ENCODE results near the gene MAPK8. TPM values are rescaled to one million over a fixed set of nuclear protein-coding genes. Genes with fewer than 3 reads are reported as not detected.
"Not testable (repeated sequence)": the region's sequence is repeated elsewhere in the genome, so short reads cannot be mapped to it uniquely, and the experiment has no call there.

MAPK8 gene
- 47.2 and 101 TPM in 2 replicates for total RNA-seq (2014; rRNA removed; shearing (Covaris generic); ENCODE audit: low replicate concordance)

- Histone ChIP-seq H3K4me3 (peak within 1 kb of the TSS; percentile 85), H3K36me3 (no peaks in the 10 kb centered on the region; the same call in 1 of the 2 replicates), H3K27me3 (no peaks in the 10 kb centered on the region), H3K9me3 (no peaks in the 10 kb centered on the region)
- DNase-seq = peak; percentile 88
Measured at GRCh38 chr10:48306265-48306869, at the start of gene MAPK8. Gene MAPK8 (plus strand): TSS chr10:48306677. CDS start chr10:48401661, 94,984 bp downstream.

- Histone ChIP-seq H3K9me3 (no peaks in the 10 kb centered on the region), H3K36me3 (no peaks in the 10 kb centered on the region), H3K27me3 (peaks cover 3% of the 10 kb centered on the region; the same call in 1 of the 2 replicates), H3K4me3 (no peak overlapping the region)
- DNase-seq = no peak
Measured at GRCh38 chr10:48257407-48257961, 49.0 kb upstream of the MAPK8 start.

- DNase-seq = no peak
- H3K36me3 ChIP-seq = no peaks in the 10 kb centered on the region
- no peaks in the 10 kb centered on the region for H3K9me3 ChIP-seq
- no peak overlapping the region for H3K4me3 ChIP-seq
- peaks cover 6% of the 10 kb centered on the region; the same call in 1 of the 2 replicates for H3K27me3 ChIP-seq
Measured at GRCh38 chr10:48258105-48258504, 48.4 kb upstream of the MAPK8 start.

- Histone ChIP-seq H3K9me3 (no peaks in the 10 kb centered on the region), H3K4me3 (no peak overlapping the region), H3K27me3 (peaks cover 6% of the 10 kb centered on the region; the same call in 1 of the 2 replicates), H3K36me3 (no peaks in the 10 kb centered on the region)
- DNase-seq = no peak
Measured at GRCh38 chr10:48266528-48266927, 39.9 kb upstream of the MAPK8 start.

- Histone ChIP-seq H3K36me3 (no peaks in the 10 kb centered on the region), H3K9me3 (no peaks in the 10 kb centered on the region), H3K4me3 (no peak overlapping the region), H3K27me3 (no peaks in the 10 kb centered on the region; the same call in 1 of the 2 replicates)
- no peak for DNase-seq
Measured at GRCh38 chr10:48271047-48271730, 35.3 kb upstream of the MAPK8 start.

- Histone ChIP-seq H3K4me3 (no peak overlapping the region), H3K9me3 (no peaks in the 10 kb centered on the region), H3K36me3 (no peaks in the 10 kb centered on the region), H3K27me3 (no peaks in the 10 kb centered on the region; the same call in 1 of the 2 replicates)
- no peak for DNase-seq
Measured at GRCh38 chr10:48272682-48273081, 33.8 kb upstream of the MAPK8 start.

GRCh38 chr10:48273741-48274140 is 32.7 kb upstream of the MAPK8 start:
- no peaks in the 10 kb centered on the region for H3K36me3 ChIP-seq
- no peaks in the 10 kb centered on the region; the same call in 1 of the 2 replicates for H3K27me3 ChIP-seq
- DNase-seq = no peak
- no peak overlapping the region for H3K4me3 ChIP-seq
- H3K9me3 ChIP-seq = no peaks in the 10 kb centered on the region

- H3K4me3 ChIP-seq = no peak within 1 kb of the TSS
- no peaks in the 10 kb centered on the region; the same call in 1 of the 2 replicates for H3K27me3 ChIP-seq
- DNase-seq = no peak
Measured at GRCh38 chr10:48274636-48275035, 31.8 kb upstream of the MAPK8 start, which contains the start of gene FRMPD2. Gene FRMPD2 (minus strand): TSS chr10:48274696. CDS start chr10:48274567, 129 bp downstream.

GRCh38 chr10:48277093-48277492 is 29.4 kb upstream of the MAPK8 start:
- Histone ChIP-seq H3K36me3 (no peaks in the 10 kb centered on the region), H3K9me3 (no peaks in the 10 kb centered on the region), H3K4me3 (no peak overlapping the region), H3K27me3 (no peaks in the 10 kb centered on the region; the same call in 1 of the 2 replicates)
- no peak for DNase-seq

More at GRCh38 chr10:48274636-48275035, 31.8 kb upstream of the MAPK8 start, which contains the start of gene FRMPD2:
- Histone ChIP-seq H3K9me3 (no peaks in the 10 kb centered on the region), H3K36me3 (no peaks in the 10 kb centered on the region)

GRCh38 chr10:48279081-48279751 is 27.3 kb upstream of the MAPK8 start:
- Histone ChIP-seq H3K36me3 (no peaks in the 10 kb centered on the region), H3K9me3 (no peaks in the 10 kb centered on the region), H3K4me3 (no peak overlapping the region), H3K27me3 (no peaks in the 10 kb centered on the region)
- no peak for DNase-seq

- H3K9me3 ChIP-seq = not testable (repeated sequence)
Measured at GRCh38 chr10:48281697-48282096, 24.8 kb upstream of the MAPK8 start.

GRCh38 chr10:48282829-48283228 is 23.6 kb upstream of the MAPK8 start:
- Histone ChIP-seq H3K4me3 (no peak overlapping the region), H3K9me3 (no peaks in the 10 kb centered on the region), H3K36me3 (no peaks in the 10 kb centered on the region), H3K27me3 (no peaks in the 10 kb centered on the region)
- DNase-seq = no peak

More at GRCh38 chr10:48281697-48282096, 24.8 kb upstream of the MAPK8 start:
- not testable (repeated sequence) for H3K4me3 ChIP-seq, DNase-seq, H3K27me3 ChIP-seq, H3K36me3 ChIP-seq

- peak; percentile 8 for DNase-seq
- no peaks in the 10 kb centered on the region for H3K36me3 ChIP-seq
- H3K27me3 ChIP-seq = no peaks in the 10 kb centered on the region
- no peaks in the 10 kb centered on the region for H3K9me3 ChIP-seq
- no peak overlapping the region for H3K4me3 ChIP-seq
Measured at GRCh38 chr10:48284002-48284546, 22.4 kb upstream of the MAPK8 start.

- H3K36me3 ChIP-seq = no peaks in the 10 kb centered on the region
- no peaks in the 10 kb centered on the region for H3K27me3 ChIP-seq
- DNase-seq = no peak
- no peaks in the 10 kb centered on the region for H3K9me3 ChIP-seq
- no peak overlapping the region for H3K4me3 ChIP-seq
Measured at GRCh38 chr10:48284811-48285210, 21.7 kb upstream of the MAPK8 start.

GRCh38 chr10:48285710-48286109 is 20.8 kb upstream of the MAPK8 start:
- no peak overlapping the region for H3K4me3 ChIP-seq
- H3K36me3 ChIP-seq = no peaks in the 10 kb centered on the region
- H3K9me3 ChIP-seq = no peaks in the 10 kb centered on the region
- H3K27me3 ChIP-seq = no peaks in the 10 kb centered on the region
- no peak for DNase-seq

- no peak for DNase-seq
- Histone ChIP-seq H3K27me3 (no peaks in the 10 kb centered on the region), H3K9me3 (no peaks in the 10 kb centered on the region), H3K36me3 (no peaks in the 10 kb centered on the region), H3K4me3 (no peak overlapping the region)
Measured at GRCh38 chr10:48286356-48286755, 20.1 kb upstream of the MAPK8 start.

Data from MG63 (cell line).